Peyer's patch (tissue), 4 donors: Measurements from ENCODE around the gene ESRRG. TPM values are rescaled to one million over a fixed set of nuclear protein-coding genes. Genes with fewer than 3 reads are reported as not detected.

Experiments
- DNase-seq, 3 donors: peaks; one replicate each; pipeline ENCODE4 v3.0.0-alpha.2; 2017 to 2019
- H3K27ac ChIP-seq, 4 donors: fragments of 200-600 bp; sonication (generic); one replicate each; pipeline ENCODE4 v1.5.1; 2016 to 2019
- H3K27me3 ChIP-seq, 2 donors: fragments of 200-600 bp; sonication (generic); one replicate each; pipeline ENCODE4 v1.5.1; 2019
- H3K36me3 ChIP-seq, 3 donors: fragments of 200-600 bp; sonication (generic); one replicate each; pipeline ENCODE4 v1.5.1; 2016 to 2019
- H3K4me1 ChIP-seq, 4 donors: fragments of 200-600 bp; sonication (generic); one replicate each; pipeline ENCODE4 v1.5.1; 2016 to 2019
- H3K4me3 ChIP-seq, 4 donors: fragments of 200-600 bp; sonication (generic); 1 replicate in 3 of 4; 2 replicates in 1 of 4; pipeline ENCODE4 v1.5.1; 2016 to 2019; ENCODE audit warnings: mild to moderate bottlenecking in 1 of 4
- H3K9me3 ChIP-seq, 4 donors: fragments of 200-600 bp; sonication (generic); one replicate each; pipeline ENCODE4 v1.5.1; 2016 to 2019; ENCODE audit warnings: mild to moderate bottlenecking in 1 of 4
- POLR2A ChIP-seq, 2 donors: fragments of 450-650 bp; IDR thresholded peaks; one replicate each; pipeline ENCODE4 v1.5.1; 2017; ENCODE audit warnings: antibody characterized with exemption in 2 of 2, mild to moderate bottlenecking in 2 of 2, moderate library complexity in 2 of 2
- total RNA-seq, 4 donors: library from RNA; depleted of rRNA; stranded (reverse); fragments of >200 nt; gene quantifications; one replicate each; pipeline ENCODE4 v1.1.0, GENCODE V29; 2016
- TF ChIP-seq, protein P1 (sequence below), 6 experiments: fragments of 450-650 bp in 4 of 6; fragments of 200-600 bp in 2 of 6; sonication (generic) in 1 of 6; IDR thresholded peaks; one replicate each; pipeline ENCODE4 v1.5.1; 2017 to 2019; ENCODE audit warnings: antibody characterized with exemption in 6 of 6, mild to moderate bottlenecking in 3 of 6, moderate library complexity in 1 of 6

Gene ESRRG
- total RNA-seq, 4 donors from 2014 or later, result 6.6 to 26.3 (median 20.0) TPM

DNA sequence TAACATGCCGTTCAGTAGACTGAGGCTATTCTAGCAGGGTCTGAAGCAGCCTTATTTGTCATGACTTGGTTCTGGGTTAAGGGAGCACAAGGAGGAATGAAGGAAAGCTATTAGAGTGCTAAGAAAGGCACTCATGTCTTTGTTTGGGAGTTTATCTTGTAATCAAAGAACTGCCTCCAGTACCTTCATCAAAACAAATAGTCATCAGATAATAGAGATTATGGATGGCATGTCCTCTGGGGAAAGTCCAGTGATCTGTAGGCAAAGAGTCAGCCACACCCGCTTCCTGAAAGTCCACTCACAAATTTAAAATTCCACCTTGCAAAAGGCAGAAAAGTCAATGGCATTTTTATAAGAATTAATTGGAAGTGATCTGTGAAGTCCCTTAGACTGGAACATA, 56.8 kb downstream of the ESRRG start:
- Histone ChIP-seq H3K4me3 (no peak overlapping the region), H3K4me1 (no peaks in the 10 kb centered on the region), H3K9me3 (no peaks in the 10 kb centered on the region), H3K27ac (no peak overlapping the region), H3K36me3 (no peaks in the 10 kb centered on the region), H3K27me3 (no peaks in the 10 kb centered on the region)
- DNase-seq, result no peak
- no peak for TF ChIP-seq POLR2A (IDR thresholded peaks at IDR 0.05)
- TF ChIP-seq, protein P1, sequence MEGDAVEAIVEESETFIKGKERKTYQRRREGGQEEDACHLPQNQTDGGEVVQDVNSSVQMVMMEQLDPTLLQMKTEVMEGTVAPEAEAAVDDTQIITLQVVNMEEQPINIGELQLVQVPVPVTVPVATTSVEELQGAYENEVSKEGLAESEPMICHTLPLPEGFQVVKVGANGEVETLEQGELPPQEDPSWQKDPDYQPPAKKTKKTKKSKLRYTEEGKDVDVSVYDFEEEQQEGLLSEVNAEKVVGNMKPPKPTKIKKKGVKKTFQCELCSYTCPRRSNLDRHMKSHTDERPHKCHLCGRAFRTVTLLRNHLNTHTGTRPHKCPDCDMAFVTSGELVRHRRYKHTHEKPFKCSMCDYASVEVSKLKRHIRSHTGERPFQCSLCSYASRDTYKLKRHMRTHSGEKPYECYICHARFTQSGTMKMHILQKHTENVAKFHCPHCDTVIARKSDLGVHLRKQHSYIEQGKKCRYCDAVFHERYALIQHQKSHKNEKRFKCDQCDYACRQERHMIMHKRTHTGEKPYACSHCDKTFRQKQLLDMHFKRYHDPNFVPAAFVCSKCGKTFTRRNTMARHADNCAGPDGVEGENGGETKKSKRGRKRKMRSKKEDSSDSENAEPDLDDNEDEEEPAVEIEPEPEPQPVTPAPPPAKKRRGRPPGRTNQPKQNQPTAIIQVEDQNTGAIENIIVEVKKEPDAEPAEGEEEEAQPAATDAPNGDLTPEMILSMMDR (IDR thresholded peaks at IDR 0.05), result no peak

DNA sequence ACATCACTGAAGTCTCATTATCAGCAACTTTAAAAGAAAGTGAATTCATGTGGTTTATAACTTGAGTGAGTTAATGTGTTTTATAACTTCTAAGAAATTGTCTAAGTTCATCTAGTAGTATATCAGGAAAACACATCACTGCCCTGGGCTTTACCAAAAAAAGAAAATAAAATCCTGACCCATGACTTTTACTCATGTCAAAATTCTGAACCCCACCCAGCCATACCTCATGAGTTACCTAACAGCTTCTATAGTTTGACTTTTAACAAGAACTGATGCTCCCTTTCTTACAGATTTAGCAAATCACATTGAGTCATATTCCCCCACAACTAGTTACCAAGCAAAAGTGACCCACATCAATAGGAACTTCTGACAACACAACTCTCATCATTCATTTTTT, 57.4 kb downstream of the ESRRG start:
- Histone ChIP-seq H3K4me1 (no peaks in the 10 kb centered on the region), H3K27ac (no peak overlapping the region)

DNA sequence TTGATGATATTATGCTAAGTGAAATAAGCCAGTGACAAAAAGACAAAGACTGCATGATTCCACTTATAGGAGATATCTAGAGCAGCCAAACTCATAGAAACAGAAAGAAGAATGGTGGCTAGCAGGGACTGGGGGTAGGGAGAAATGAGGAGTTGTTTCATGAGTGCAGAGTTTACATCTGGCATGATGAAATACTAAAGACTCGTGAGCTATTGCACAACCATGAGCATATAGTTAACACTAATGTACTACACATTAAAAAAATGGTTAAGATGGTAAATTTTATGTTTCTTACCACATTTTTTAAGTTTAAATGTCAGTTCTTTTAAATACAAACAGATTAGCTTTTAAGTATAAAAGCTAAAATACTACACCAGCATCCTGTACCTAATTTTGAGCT, 57.8 kb downstream of the ESRRG start:
- no peaks in the 10 kb centered on the region for H3K27me3 ChIP-seq
- H3K36me3 ChIP-seq, result no peaks in the 10 kb centered on the region
- no peak overlapping the region for H3K27ac ChIP-seq
- H3K4me1 ChIP-seq, result no peaks in the 10 kb centered on the region
- H3K4me3 ChIP-seq, result no peak overlapping the region
- no peaks in the 10 kb centered on the region for H3K9me3 ChIP-seq
- no peak for TF ChIP-seq POLR2A (IDR thresholded peaks at IDR 0.05)
- TF ChIP-seq, protein P1 (IDR thresholded peaks at IDR 0.05), result no peak
- DNase-seq, result no peak

More for the DNA sequence above, 57.4 kb downstream of the ESRRG start:
- no peaks in the 10 kb centered on the region for H3K36me3 ChIP-seq
- TF ChIP-seq, protein P1 (IDR thresholded peaks at IDR 0.05), result no peak
- TF ChIP-seq POLR2A (IDR thresholded peaks at IDR 0.05), result no peak
- H3K4me3 ChIP-seq, result no peak overlapping the region
- H3K9me3 ChIP-seq, result no peaks in the 10 kb centered on the region
- H3K27me3 ChIP-seq, result no peaks in the 10 kb centered on the region
- no peak for DNase-seq

DNA sequence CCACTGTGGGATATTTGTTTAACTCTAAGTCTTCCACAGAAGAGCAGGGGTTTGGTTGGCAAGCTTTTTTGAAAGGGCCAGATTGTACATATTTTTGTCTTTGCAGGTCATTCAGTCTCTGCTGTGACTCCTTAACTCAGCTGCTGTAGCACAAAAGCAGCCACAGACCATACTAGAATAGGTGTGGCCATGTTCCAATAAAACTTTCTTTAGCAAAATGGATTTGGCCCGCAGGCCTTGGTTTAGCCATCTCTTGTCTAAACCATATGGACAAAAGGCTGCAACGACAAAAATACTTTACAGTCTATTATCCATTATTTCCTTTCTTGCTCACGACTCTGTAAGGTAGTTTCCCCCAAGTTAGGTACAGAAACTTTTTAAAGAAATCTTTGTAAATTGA, 60.5 kb downstream of the ESRRG start:
- DNase-seq, result no peak
- no peaks in the 10 kb centered on the region for H3K36me3 ChIP-seq
- no peaks in the 10 kb centered on the region for H3K27me3 ChIP-seq
- H3K27ac ChIP-seq, result no peak overlapping the region
- no peak overlapping the region for H3K4me3 ChIP-seq
- no peak for TF ChIP-seq POLR2A (IDR thresholded peaks at IDR 0.05)
- TF ChIP-seq, protein P1 (IDR thresholded peaks at IDR 0.05), result no peak
- H3K9me3 ChIP-seq, result no peaks in the 10 kb centered on the region
- no peaks in the 10 kb centered on the region for H3K4me1 ChIP-seq

DNA sequence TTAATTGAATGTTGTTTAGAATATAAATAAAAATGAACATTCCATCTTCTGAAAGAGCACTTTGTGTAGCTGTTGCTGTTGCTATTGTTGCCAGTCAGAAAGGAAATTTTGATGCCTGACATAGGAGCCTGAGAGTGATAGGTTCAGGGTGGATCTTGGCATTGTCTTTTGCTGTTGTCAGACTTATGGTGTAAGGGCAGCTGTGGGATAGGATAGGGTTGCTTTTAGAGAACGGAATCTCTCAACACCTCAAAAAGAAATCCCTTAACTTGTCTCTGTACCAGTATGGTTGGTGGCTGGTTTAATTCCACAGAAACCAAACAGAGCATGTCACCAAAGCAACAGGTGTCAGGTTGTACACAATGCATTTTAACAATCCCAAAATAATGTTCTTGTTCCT, 62.7 kb downstream of the ESRRG start:
- Histone ChIP-seq H3K4me3 (no peak overlapping the region), H3K27me3 (no peaks in the 10 kb centered on the region), H3K36me3 (no peaks in the 10 kb centered on the region), H3K4me1 (no peaks in the 10 kb centered on the region), H3K9me3 (no peaks in the 10 kb centered on the region), H3K27ac (no peak overlapping the region)
- no peak for DNase-seq
- TF ChIP-seq POLR2A (IDR thresholded peaks at IDR 0.05), result no peak

DNA sequence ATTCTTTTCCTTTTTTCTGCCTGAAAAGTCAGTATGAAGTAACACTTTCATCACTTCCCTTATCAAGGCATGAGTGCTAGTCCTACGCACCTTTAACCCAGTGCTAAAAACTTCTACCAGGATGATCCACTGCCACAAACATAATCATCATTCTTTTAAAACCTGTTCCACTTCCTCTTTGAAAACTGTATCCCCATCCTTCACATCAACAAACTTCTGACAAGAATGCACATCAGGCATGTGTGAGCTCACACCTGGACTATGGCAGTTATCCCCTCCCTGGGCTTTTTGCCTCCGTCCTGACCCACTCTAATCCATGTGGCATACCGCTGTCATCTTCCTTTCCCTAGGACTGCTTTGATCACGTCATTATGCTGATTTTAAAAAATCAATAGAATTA, 70.2 kb downstream of the ESRRG start:
- Histone ChIP-seq H3K4me1 (no peaks in the 10 kb centered on the region), H3K27ac (no peak overlapping the region), H3K27me3 (no peaks in the 10 kb centered on the region), H3K9me3 (no peaks in the 10 kb centered on the region), H3K4me3 (no peak overlapping the region), H3K36me3 (no peaks in the 10 kb centered on the region)
- TF ChIP-seq, protein P1 (IDR thresholded peaks at IDR 0.05), result no peak
- TF ChIP-seq POLR2A (IDR thresholded peaks at IDR 0.05), result no peak
- DNase-seq, result no peak
